Right atrium auricular region (tissue), 2 donors: ENCODE measurements around the gene CADPS2. TPM values are rescaled to one million over a fixed set of nuclear protein-coding genes. Genes with fewer than 3 reads are reported as not detected.

Experiments
- DNase-seq: peaks from one replicate; pipeline ENCODE4 v3.0.0-alpha.2; 2019; ENCODE audit warnings: low spot score
- H3K27ac ChIP-seq, 2 donors: fragments of 200-600 bp; sonication (generic); 1 replicate in 1 of 2; 2 replicates in 1 of 2; pipeline ENCODE4 v1.5.1; 2016 to 2019
- H3K27me3 ChIP-seq, 2 donors: fragments of 200-600 bp; sonication (generic); one replicate each; pipeline versions ENCODE4 v1.5.1 to v1.6.0; 2017 to 2019
- H3K36me3 ChIP-seq: fragments of 200-600 bp; sonication (generic); one replicate; pipeline ENCODE4 v1.5.1; 2016
- H3K4me1 ChIP-seq, 2 donors: fragments of 200-600 bp; sonication (generic); one replicate each; pipeline versions ENCODE4 v1.5.1 to v1.6.0; 2017 to 2019
- H3K4me3 ChIP-seq, 2 donors: fragments of 200-600 bp; sonication (generic); 1 replicate in 1 of 2; 2 replicates in 1 of 2; pipeline ENCODE4 v1.5.1; 2017 to 2019; ENCODE audit warnings: mild to moderate bottlenecking in 1 of 2, moderate library complexity in 1 of 2
- H3K9me3 ChIP-seq, 2 donors: fragments of 200-600 bp; sonication (generic); one replicate each; pipeline ENCODE4 v1.5.1; 2019
- total RNA-seq, 2 donors: library from RNA; depleted of rRNA; stranded (reverse); fragments of >200 nt; gene quantifications; one replicate each; pipeline ENCODE4 v1.1.0, GENCODE V29; 2016
- TF ChIP-seq, protein P1 (sequence below), 2 donors: fragments of 200-600 bp; sonication (generic); IDR thresholded peaks; one replicate each; pipeline ENCODE4 v1.5.1; 2019; ENCODE audit warnings: antibody characterized with exemption in 2 of 2

The CADPS2 gene
- total RNA-seq, 2 donors from 2014 or later = 11.8 to 19.9 TPM

DNA sequence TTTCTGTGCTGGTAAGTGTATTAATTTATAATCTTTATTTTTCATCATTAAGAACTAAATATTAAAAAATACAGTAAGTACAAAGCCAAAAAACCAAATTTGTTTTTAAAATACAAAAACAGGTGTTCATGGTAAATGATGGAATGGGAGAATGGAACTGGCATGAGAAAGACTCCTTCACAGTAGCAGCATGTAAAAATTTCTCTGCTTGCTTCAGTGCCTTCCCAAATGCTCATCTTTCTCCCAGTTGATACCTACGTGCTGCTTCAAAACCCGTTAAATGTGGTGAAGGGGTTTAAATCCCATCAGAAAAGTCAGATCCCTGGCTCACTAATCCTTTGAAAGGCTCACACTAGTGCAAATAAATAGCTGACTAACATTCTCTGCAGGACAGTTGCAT lies 191.6 kb downstream of the CADPS2 start:
- Histone ChIP-seq H3K27ac (no peak overlapping the region), H3K9me3 (no peaks in the 10 kb centered on the region), H3K4me3 (no peak overlapping the region), H3K36me3 (no peaks in the 10 kb centered on the region), H3K27me3 (no peaks in the 10 kb centered on the region), H3K4me1 (no peaks in the 10 kb centered on the region)
- DNase-seq = no peak
- TF ChIP-seq, protein P1, sequence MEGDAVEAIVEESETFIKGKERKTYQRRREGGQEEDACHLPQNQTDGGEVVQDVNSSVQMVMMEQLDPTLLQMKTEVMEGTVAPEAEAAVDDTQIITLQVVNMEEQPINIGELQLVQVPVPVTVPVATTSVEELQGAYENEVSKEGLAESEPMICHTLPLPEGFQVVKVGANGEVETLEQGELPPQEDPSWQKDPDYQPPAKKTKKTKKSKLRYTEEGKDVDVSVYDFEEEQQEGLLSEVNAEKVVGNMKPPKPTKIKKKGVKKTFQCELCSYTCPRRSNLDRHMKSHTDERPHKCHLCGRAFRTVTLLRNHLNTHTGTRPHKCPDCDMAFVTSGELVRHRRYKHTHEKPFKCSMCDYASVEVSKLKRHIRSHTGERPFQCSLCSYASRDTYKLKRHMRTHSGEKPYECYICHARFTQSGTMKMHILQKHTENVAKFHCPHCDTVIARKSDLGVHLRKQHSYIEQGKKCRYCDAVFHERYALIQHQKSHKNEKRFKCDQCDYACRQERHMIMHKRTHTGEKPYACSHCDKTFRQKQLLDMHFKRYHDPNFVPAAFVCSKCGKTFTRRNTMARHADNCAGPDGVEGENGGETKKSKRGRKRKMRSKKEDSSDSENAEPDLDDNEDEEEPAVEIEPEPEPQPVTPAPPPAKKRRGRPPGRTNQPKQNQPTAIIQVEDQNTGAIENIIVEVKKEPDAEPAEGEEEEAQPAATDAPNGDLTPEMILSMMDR (IDR thresholded peaks at IDR 0.05) = no peak

DNA sequence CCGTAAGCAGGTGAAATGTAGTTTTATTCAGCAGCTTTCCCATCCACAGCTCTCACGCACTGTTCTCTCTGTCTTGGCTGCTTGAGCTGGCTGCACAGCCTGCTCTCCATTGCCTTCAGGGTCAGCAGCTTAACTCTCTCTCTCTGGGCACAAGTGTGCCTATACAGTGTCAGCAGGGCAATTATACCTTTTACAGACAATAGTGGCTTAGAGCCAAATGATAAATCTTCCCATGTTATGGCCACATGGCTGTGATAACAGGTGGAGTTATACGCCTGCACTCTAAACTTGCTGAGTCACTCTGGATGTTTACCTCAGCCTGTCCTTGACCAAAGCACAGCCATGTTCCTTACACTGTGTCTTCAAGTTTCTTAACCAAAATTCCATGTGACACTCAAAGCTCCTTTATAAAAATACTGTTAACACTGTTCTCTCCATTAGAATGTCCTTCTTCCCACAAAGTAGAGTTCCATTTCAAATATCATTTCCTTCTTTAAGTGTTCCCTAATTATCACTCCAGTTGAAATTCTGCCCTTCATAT lies 193.4 kb downstream of the CADPS2 start:
- no peak overlapping the region for H3K27ac ChIP-seq
- DNase-seq = no peak
- no peaks in the 10 kb centered on the region for H3K36me3 ChIP-seq
- no peaks in the 10 kb centered on the region for H3K4me1 ChIP-seq
- no peaks in the 10 kb centered on the region for H3K27me3 ChIP-seq
- H3K9me3 ChIP-seq = no peaks in the 10 kb centered on the region
- H3K4me3 ChIP-seq = no peak overlapping the region
- TF ChIP-seq, protein P1 (IDR thresholded peaks at IDR 0.05) = no peak

DNA sequence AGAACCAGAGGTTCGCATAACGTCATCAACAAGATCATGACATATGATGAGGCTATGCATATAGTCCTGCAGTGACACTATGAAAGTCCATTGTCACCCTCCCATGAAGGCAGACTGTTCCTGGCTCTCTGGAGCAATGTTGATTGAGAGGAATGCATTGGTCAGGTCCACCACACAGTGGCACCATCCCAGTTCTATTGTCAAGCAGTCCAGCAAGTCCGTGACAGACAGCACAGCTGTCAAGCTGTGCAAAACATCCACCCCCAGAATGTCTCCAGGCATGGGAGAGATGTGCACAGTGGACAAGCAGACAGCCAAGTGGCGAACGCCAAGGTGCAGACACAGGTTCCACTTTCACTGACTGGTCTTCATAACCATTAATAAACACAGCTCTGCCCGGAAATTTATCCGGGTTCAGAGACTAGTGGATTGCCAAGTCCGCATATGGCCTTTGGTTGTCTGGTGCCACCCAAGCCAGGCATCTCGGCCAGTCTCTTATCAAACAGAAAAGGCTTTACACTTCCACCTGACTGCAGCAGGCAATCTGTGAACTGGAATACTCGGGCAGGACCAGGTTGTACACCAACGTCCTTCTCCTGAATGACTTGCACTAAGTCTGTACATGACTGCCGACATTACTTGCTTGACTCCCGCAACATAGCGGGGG lies 194.6 kb downstream of the CADPS2 start:
- Histone ChIP-seq H3K27ac (no peak overlapping the region), H3K4me1 (no peaks in the 10 kb centered on the region), H3K27me3 (no peaks in the 10 kb centered on the region), H3K4me3 (no peak overlapping the region), H3K9me3 (no peaks in the 10 kb centered on the region), H3K36me3 (no peaks in the 10 kb centered on the region)
- TF ChIP-seq, protein P1 (IDR thresholded peaks at IDR 0.05) = no peak
- DNase-seq = no peak

DNA sequence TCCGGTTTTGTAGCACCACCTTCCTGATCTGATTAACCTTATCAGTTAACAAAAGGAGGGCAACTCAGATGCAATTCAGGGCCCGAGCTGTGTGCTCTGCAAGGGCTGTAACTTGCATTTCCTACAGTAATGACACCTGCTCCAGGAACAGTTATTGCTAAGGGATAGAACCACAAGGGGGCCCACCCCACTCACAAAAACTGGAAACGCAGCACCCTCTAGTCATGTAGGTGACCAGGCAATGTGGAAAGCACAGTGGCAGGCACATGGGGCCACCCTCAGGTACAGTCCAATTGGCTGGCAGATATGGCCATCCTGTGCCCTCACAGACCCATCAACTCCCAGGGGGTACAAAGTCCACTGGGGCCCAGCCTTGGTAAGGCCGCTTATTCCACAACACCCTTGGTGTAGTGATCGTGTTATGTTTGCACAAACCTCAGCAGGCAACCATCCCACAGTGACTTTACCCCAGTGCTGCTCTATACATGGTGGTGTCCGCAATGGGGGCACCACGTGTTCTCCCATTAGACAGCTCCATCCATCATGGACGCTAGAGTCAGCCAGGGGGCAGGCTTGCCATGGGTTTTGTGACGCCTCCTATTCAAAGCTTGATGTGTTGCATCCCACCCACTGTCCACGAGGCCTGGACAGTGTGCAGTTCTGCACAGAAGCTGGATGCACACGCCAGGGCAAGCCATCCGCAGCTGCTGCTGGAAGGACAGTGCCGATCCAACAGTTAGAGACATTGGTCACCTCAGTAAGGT lies 196.7 kb downstream of the CADPS2 start:
- Histone ChIP-seq H3K4me1 (no peaks in the 10 kb centered on the region), H3K9me3 (no peaks in the 10 kb centered on the region), H3K4me3 (no peak overlapping the region), H3K36me3 (no peaks in the 10 kb centered on the region), H3K27ac (no peak overlapping the region), H3K27me3 (no peaks in the 10 kb centered on the region)
- TF ChIP-seq, protein P1 (IDR thresholded peaks at IDR 0.05) = no peak
- no peak for DNase-seq

DNA sequence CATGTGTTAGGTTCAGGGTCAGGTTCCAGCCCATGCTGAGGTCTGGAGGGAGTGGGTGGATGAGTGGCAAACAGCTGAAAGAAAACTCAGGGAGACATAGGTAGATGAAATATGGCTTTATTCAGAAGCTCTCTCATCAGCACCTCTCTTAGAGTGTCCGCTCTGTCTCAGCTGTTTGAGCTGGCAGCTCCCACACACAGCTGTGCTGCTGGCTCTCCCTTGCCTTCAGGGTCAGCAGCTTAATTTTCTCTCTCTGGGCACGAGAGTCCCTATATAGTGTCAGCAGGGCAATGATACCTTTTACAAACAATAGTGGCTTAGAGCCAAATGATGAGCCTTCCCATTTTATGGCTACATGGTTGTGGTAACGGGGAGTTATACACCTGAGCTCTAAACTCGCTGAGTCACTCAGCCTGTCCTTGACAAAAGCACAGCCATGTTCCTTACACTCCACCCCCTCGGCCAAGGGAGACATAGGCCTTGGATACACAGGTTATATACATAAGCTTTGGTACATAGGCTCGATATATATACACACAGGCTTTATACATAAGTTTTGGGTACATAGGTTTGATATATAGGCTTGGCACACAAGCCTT lies 197.8 kb downstream of the CADPS2 start:
- no peak for DNase-seq
- Histone ChIP-seq H3K27me3 (no peaks in the 10 kb centered on the region), H3K9me3 (no peaks in the 10 kb centered on the region)

More for the DNA sequence above, 197.8 kb downstream of the CADPS2 start:
- TF ChIP-seq, protein P1 (IDR thresholded peaks at IDR 0.05) = no peak
- Histone ChIP-seq H3K27ac (no peak overlapping the region), H3K36me3 (no peaks in the 10 kb centered on the region), H3K4me1 (no peaks in the 10 kb centered on the region), H3K4me3 (no peak overlapping the region)
